GM19463 (cell line): ENCODE results near the gene DDX51.
"Not testable (repeated sequence)": the region's sequence is repeated elsewhere in the genome, so short reads cannot be mapped to it uniquely, and the experiment has no call there.

ENCODE experiments used
- ATAC-seq: cut with Tn5 transposase; IDR thresholded peaks from one replicate; pipeline ENCODE4 v1.9.1; 2021; ENCODE audit warnings: mild to moderate bottlenecking, moderate library complexity; ENCODE audit not compliant: unreplicated experiment

Gene DDX51

DNA sequence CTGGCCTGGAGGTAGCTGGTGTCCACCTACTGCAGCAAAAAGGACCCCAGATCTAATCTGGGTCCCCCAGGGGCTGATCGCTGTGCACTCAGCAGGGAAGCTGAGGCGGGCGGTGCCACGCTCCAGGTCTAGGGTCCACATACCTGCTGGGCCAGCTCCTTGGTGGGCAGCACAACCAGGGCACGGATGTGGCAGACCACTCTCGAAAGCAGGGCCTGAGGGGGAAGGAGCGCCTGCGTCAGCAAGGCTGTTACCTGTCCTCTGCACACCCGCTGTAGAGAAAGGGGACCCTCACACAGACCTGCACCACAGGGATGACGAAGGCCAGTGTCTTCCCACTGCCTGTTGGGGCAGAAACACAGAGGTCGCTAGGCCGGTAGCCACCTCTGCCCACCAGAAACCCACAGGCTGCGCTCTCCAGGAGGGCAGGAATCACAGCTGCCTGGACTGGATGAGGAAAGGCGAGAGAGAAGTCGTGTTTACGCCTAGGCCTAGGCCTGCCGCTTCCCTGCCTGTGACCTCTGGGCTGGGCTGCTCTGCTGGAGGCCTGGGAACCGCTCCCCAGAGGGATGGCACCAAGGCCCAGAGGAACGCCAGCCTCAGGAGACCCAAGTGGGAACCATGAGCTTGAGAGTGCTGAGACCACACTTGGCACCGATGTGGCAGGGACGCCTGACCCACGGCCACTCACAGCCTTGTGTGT lies 2.0 kb downstream of the DDX51 start:
- ATAC-seq: no peak

DNA sequence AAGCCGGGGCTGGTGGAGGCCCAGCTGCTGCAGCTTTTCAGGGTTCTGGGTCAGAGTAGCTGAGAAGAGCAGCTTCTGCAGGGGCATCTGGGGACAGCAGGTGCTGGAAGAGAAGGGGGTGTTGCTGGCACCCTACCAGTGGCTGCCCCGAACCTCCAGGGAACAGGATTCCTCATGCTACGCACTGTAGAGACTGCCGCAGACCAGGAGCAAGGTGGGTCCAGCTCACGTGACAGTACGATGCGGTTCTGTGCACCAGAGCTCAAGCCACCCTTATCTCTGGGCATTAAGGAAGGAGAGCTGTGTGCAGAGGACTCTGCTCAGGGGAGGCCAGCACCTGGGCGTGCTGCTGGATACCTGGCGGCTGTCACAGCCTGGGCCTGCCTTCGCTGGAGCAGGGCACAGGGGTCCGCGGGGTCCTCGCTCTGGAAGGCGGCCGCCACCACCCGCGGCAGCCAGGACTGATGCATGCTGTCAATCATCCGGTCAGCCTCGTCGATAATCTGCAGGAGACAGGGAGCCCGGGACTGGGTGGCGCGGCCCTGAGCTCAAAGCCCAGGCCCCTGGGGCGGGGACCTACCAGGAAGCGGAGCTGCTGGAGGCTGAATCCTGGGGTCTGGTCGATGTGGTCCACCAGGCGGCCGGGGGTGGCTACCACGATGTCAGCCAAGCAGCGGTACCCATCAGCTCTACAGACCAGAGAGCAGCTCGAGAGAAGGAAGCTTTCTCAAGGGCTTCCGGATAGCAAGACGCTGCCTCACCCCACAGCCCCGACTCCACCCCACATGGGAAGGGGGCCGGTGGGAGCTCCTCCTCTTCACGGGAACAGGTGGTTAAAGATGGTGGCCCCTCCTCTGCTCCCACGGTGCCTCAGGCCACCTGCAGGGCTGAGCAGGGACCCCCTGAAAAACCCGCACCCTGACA lies 2.9 kb downstream of the DDX51 start:
- ATAC-seq: no peak

DNA sequence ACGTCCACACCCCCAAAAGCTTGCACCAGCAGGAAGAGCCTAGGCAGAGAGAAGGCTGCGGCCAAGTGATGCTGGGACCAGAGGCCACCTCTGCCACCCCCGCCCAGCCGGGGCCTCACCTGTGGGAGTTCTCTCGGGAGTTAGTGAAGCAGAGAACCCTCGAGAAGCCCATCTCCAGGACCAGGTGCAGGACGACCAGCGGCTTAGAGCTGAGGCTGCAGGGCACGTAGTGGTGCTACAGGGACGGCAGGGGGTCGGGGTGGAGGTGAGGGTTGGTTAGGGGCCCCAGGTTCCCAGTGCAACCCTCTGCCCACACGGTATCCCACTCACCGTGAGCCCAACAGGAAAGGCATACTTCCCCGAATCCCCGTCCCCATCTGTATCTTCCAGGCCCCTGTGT lies 3.6 kb downstream of the DDX51 start:
- no peak for ATAC-seq

DNA sequence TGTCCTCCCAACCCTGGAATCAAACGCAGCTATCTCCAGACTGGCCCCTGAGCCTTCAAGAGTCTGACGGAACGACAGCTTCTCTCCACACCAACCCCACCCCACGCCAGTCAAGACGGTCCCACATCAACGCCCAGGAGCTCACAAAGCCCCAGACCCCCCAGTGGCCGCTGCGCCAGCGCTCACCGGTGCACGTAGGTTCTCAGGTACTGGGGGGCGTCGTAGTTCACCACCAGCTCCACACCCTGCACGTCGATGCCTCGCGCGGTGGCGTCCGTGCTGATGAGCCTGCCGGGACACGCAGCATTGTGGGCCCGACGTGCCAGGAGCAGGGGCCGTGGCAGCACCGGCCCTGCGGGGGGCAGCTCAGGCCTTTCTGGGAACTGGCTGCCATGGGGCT lies 4.2 kb downstream of the DDX51 start:
- no peak for ATAC-seq

DNA sequence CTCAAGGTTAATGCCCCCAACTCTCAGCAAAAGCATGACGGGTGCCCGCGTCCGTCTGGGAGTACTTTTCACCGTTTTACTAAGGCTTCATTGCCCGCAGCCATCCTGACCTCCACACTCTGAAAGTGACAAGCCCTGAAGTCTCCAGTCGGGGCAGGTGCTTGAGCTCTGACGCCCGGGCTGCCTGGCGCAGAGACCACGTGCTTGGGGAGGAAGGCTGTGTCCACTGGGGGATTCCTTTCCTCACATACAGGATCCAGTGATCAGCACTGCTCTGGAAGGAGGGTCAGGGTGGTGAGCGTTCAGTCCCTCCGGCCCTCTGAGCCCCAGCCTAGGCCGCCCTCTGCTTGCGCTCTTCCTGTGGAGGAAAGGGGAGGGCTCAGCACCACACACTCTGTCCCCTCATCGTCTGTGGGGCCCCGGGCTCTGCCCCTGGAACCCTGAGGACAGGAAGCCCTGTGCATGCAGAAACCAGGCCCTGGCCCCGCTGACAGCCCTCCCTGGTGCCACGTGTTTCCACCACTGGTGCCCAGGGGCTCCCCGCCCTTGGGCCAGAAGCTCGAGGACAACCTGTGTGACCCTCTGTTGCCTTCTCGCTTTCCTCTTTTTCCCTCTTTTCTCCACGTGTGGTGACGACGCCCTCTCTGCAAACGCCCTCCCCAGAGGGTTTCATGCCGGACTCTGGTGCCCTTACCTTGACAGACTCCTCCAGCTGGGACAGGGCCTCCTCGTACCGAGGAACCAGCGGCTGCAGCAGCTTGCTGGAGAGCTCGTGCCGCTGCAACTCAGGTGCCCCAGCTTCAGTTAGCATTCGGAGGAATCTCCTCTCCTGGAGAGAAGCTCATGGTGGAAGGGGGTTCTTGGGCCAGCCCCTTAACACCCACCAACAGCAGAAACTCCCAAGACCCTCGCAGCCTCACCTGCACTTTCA lies 4.9 kb downstream of the DDX51 start:
- no peak for ATAC-seq

DNA sequence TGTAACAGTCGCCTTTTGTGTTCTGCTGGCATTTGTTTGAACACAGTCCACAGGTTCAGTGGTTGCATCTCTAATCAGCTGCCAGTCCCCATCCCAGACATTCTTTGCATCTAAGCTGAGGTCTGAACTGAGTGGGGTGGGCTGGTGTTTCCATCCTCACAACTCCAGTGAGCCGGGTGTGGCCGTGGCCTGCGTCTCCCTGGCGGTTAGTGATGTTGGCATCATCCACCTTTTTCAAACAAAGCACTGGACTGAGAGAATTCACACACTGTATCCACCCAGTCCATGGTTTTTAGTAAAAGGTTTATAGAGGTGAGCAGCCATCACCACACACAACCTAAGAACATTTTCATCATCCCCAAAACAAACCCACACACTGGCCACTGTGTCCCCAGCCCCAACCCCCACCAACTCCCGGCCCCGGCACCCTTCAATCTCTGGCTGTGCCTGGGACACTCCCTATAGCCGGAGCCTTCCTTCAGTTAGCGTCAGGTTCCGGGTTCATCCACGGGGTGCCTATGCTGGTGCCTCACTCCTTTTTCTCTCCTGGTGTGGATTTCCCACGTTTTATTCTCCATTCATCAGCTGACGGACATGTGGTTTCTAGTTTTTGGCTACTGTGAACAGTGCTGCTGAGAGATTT lies 6.5 kb downstream of the DDX51 start:
- ATAC-seq: no peak

DNA sequence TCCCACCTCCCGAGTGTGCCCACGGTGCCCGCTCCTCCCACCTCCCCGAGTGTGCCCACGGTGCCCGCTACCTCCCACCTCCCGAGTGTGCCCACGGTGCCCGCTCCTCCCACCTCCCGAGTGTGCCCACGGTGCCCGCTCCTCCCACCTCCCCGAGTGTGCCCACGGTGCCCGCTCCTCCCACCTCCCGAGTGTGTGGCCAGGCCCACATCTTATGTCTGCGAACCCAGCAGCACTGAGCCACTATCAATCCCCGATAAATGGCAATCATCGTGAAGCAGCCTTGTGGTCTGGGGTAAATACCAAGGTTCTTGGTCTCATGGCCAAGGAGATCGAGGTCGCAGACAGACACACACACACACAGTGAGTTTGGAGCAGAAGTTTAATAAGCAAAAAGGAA lies 7.9 kb downstream of the DDX51 start:
- ATAC-seq: not testable (repeated sequence)

DNA sequence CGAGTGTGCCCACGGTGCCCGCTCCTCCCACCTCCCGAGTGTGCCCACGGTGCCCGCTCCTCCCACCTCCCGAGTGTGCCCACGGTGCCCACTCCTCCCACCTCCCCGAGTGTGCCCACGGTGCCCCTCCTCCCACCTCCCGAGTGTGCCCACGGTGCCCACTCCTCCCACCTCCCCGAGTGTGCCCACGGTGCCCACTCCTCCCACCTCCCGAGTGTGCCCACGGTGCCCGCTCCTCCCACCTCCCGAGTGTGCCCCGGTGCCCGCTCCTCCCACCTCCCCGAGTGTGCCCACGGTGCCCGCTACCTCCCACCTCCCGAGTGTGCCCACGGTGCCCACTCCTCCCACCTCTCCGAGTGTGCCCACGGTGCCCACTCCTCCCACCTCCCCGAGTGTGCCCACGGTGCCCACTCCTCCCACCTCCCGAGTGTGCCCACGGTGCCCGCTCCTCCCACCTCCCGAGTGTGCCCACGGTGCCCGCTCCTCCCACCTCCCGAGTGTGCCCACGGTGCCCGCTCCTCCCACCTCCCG lies 9.4 kb downstream of the DDX51 start:
- ATAC-seq: not testable (repeated sequence)

DNA sequence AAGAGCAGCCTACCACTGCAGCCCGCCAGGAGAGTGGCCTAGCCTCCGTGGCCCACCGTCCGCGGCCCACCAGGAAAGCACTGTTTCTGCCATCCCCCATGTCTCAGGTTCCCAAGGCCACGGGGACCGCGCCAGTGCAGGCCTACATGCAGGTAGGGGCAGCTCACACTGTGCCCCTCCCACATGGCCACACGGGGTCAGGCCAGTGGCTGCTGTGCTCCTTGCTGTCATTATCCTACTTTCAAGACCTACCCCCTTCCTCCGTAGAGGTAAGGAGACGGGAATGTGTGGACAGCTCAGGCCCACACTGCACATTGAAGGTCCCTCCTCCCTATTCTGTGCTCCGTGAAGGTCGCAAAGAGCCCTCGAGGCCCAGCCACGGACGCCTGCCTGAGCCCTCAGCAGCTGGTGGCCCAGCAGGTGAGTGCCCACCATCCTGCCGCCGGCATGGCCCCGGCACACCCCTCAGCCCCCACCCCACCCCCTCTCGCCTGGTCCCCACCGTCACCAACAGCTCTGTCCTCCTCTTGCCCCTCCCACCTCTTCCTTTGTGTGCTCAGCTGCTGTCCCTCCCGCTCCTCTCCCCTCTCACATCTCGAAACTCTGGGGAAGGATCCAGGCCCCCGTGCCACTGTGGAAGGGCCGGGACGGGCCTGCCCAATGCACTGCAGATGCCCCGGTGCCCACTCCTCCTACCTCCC lies 10.0 kb downstream of the DDX51 start:
- ATAC-seq: no peak

DNA sequence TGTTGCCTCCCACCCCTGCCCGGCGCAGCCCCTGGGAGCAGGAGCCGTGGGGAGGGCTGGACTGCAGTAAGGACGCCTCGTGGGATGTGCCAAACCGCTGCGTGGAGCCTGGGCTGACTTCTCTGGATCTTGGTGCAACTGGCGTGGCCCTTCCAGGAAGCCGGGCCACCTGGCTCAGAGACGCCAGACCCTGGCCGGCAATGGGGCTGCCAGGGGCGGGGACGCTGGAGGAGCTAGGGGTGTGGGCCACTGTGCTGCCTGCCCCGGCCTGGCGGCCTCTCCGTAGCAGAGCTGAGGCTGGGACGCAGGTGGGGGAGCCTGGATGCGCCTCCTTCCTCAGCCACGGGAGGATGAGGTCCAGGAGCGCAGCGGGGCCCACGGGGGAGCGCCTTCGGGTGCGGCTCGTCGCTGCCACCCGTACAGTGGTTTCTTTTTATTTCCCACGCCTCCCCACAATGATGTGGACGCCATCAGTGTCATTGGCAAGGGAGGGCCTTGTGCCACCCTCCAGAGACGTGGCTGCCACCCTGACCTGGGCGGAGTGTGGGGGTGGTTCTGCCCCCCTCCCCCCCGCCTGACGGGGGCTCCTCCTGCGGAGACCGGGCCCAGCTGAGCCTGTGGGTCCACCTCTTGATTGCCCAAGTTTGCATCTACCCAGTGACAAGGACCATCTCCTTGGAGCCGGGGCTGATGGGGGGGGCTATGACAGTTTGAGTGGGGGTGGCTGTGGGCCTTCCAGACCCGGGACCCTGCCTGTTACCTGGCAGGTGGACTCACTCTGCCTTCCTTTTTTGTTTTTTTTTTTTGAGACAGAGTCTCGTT lies 11.3 kb downstream of the DDX51 start:
- ATAC-seq: no peak

DNA sequence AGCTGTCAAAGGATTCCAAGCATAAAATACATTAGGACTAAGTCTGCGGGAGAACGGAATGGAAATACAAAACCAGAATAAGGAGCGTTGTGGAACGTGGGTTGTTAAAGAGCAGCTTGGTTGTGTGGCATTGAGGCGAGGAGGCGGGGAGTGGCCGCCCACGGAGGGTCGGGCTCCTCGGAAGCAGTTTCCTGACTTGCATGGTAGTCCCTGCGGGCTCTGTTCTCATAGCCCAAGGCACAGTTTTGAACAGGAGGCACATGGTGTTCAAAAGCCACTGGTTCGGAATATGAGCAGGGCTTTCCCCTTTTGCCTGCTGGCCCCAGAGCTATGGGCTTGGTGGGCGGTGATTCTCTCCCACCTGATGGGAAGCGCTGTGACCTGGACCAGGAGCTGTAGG lies 12.2 kb downstream of the DDX51 start:
- no peak for ATAC-seq

DNA sequence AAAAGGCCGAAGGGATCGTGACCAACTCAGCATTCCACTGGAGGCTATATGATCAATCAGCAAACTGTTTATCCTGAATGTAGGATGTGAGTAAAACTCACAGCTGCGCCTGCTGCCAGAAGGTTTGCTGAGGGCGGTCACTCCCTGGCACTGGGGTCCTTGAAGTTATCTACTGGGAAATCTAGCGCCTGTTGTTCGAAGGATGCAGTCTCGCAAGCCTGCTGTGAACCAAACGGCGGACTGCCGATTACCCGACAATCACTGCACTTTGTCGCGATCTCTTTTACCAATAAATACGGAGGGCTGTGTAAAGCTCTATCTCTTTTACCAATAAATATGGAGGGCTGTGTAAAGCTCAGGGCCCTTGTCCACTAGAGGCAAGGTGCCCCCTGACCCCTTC lies 12.9 kb downstream of the DDX51 start:
- no peak for ATAC-seq

DNA sequence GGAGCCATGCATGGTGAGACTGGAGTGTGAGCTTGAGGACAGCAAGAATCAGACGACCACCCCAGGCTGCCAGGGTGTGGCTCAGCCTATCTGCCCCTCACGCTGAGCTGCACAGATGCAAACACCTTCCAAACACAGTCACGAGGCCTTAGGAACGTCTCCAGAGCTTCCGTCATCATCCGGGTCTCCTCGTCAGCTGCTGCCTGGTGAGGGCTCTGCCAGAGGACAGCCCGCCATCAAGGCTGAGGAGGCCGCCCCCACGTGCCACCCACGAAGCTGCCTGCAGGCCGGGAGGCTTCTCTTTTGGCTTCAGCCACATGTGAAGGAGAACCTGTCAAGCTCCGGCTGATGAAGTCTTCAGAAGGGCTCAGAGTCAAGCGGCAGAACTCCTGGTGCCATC lies 13.4 kb downstream of the DDX51 start:
- no peak for ATAC-seq

DNA sequence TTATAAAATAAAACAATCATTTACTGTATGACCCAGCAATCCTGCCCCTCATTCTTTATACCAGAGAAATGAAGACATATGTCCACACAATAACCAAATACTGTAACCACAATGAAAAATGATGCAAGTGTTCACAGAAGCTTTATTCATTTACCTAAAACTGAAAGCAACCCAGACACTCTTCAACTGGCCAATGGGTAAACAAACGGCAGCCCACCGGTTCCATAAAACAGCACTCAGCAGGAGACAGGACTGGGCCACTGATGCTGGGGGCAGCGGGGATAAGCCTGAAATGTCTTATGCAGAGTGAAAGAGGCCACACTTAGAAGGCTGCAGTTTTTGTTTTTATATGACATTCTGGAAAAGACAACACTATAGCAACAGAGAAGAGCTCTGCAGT lies 15.1 kb downstream of the DDX51 start:
- ATAC-seq: no peak

DNA sequence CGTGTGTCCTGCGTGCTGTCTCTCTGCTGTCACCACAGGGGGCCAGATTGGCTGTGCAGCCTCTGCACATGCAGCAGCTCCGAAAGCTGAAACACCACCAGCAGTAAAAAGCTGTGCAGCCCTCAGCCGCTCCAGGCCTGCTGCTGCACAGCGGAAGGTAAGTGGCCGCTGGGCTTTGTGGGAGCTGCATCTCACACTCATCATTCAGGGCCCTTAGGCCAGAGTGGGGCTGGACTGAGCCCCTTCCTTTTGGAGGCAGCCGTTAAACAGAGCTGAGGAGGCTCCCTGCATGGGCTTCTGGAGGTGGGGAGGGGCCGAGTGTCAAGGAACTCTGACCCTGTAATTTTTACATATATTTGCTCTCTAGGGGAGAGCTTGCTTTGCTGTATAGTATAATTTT lies 17.1 kb downstream of the DDX51 start:
- ATAC-seq: no peak

DNA sequence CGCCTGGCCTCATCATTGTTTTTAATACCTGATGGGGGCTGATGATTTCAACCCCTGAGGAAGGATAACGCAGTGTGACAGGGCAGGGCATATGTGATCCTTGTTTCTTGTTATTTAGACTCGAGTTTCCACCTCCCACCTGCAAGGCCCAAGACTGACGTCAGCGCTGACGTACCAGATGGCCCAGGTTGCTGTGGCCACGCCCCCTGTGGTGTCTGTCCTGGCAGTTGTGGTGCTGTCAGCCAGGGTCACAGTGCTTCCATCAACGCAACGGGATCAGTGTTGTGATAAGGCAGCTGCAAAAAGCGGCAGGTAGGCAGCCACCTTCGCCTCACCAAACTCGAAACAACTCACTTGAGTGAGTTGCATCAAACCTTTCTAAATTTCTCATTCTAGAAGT lies 18.4 kb downstream of the DDX51 start:
- no peak for ATAC-seq

DNA sequence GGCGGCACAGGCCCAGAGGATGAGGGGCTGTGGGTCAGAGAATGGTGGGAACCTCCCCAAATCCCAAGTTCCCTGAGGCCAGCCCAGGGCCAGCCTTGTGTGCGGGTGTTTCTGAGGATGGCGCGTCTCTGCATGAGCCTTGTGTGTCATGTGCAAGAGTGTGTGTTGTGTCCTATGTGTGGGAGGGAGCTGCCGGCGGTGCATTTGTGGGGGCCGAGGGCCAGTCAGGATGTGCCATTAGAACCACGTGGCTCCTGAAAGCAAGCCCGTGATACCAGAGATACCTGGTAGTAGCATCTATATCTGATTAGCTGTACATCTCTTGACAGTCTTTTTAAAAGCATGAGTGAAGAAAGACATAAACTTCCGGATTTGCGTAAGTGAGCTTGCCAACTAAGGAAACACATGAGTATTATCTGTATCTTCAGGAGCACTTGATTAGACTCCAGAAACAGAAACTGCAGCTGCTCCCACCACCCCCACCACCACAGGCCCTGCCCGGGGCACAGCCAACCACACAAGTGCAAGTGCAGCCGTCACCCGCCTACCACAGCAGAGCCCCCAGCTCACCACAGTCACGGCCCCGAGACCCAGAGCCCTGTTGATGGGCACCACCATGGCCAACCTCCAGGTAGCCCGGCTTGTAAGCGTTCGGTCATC lies 19.2 kb downstream of the DDX51 start:
- no peak for ATAC-seq

DNA sequence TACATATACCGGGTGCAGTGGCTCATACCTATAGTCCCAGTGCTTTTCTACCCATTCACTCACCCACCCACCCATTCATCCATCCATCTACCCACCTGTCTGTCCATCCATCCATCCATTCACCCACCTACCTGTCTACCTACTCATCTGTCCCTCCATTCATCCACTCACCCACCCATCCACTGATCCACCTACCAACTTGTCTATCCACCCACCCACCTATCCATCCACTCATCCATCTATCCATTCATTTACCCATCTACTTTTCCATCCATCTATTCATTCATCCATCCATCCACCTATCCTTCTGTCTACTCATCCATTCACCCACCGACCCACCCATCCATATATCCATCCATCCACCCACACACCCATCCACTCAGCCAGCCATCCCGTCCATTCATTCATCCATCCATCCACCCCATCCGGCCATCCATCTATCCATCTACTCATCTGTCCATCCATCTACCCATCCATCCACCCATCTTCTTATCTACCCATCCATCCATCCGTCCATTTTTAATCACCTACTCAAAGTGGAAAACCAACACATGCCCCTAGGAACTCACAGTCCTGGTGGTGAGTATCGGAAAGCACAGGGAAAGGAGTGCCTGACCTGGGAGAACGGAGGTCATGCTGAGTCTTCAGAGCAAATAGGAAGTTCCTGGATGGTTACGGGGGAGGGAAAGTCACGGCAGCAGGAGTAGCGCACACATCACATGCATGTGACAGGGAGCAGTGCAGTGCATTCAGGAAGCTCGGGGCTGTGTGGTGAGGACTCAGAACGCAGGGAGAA lies 20.0 kb downstream of the DDX51 start:
- ATAC-seq: no peak
